ENCODE measurements around the gene SNTA1. TPM values are rescaled to one million over a fixed set of nuclear protein-coding genes. Genes with fewer than 3 reads are reported as not detected.

SNTA1 gene
- total RNA-seq, 1 experiment from 2014 or later: 14.6 TPM

GRCh38 chr20:33401184-33401920 is 42.2 kb downstream of the SNTA1 start, which contains the start of gene CDK5RAP1 (continued):
- TF ChIP-seq REST (IDR thresholded peaks at IDR 0.05; ENCODE audit: low read depth): no peak

- POLR2A ChIA-PET: interaction anchor here (0.9 to 1.0 kb wide), 3 partner anchors 14 to 712 kb away, joined by 3 to 5 read pairs (median 5); partner anchors contain the start of gene SNTA1
- TSS peak; percentile 58 for BruUV-seq (replicated peaks)
- CTCF ChIA-PET: interaction anchor here (0.8 to 1.9 kb wide), 3 partner anchors 13 to 253 kb away, joined by 3 to 6 read pairs (median 3); no protein-coding TSS in a partner anchor
- peaks cover 10 to 15% of the 10 kb centered on the region in 2 experiments for H3K4me1 ChIP-seq (ENCODE audit: control insufficient read depth in 1 of 2, insufficient read depth in 2 of 2, low read length in 2 of 2)
- peak overlapping the region; percentile 90 to 99 for H3K4me3 ChIP-seq (replicated peaks in 1 of 2; ENCODE audit: low read depth in 1 of 2, low read length in 2 of 2)
- peak overlapping the region; percentile 54 for H3K27ac ChIP-seq (ENCODE audit: low read depth, low read length)
- H4K20me1 ChIP-seq (ENCODE audit: insufficient read depth): no peaks in the 10 kb centered on the region
- intact Hi-C loops (cut with micrococcal nuclease): loop anchor here (2.0 kb wide), 1 partner anchor 44 kb away; no protein-coding TSS in a partner anchor
- H3K27me3 ChIP-seq (ENCODE audit: insufficient read depth, low read length): no peaks in the 10 kb centered on the region
- peaks cover 56% of the 10 kb centered on the region for H3K79me2 ChIP-seq (ENCODE audit: insufficient read depth, low read length)
- DNase-seq (ENCODE audit: low read depth, low spot score) (no peak), ATAC-seq (peak; percentile 74)
- no peaks in the 10 kb centered on the region for H3K9me3 ChIP-seq (ENCODE audit: control insufficient read depth in 1 of 2, insufficient read depth in 1 of 2, low read depth in 1 of 2, low read length in 2 of 2)
- TF ChIP-seq RAD21 (IDR thresholded peaks at IDR 0.05; ENCODE audit: low read depth) (peak; percentile 50), MAX (IDR thresholded peaks at IDR 0.05) (no peak), CTCF (IDR thresholded peaks at IDR 0.05 in 2 of 3, conservative IDR thresholded peaks at IDR 0.05 in 1 of 3; ENCODE audit: borderline replicate concordance in 1 of 3, insufficient read depth in 1 of 3, low read depth in 2 of 3, low read length in 2 of 3) (peak; percentile 23 to 28 (median 24); a peak in 3 of 6 replicates), SP1 (IDR thresholded peaks at IDR 0.05; ENCODE audit: low read depth) (no peak)
- H2AFZ ChIP-seq (ENCODE audit: low read depth, low read length, poor library complexity, severe bottlenecking): peak overlapping the region; percentile 92
- no peaks in the 10 kb centered on the region for H3K9me2 ChIP-seq (ENCODE audit: insufficient read depth)
- no peaks in the 10 kb centered on the region; a peak in 2 of 4 replicates for H3K36me3 ChIP-seq (ENCODE audit: control insufficient read depth in 1 of 2, insufficient read depth in 2 of 2, low read length in 2 of 2)
- H3K9ac ChIP-seq (ENCODE audit: low read length): peak overlapping the region; percentile 79
- peak overlapping the region; percentile 85 for H3K4me2 ChIP-seq (ENCODE audit: low read length)
- RAD21 ChIA-PET (ENCODE audit: low non-redundant PET in 1 of 2, low total read pairs in 2 of 2, uncharacterized antibody in 2 of 2, unreplicated experiment in 2 of 2): interaction anchor here in 1 of 2 experiments (1.4 kb wide), 1 partner anchor 44 kb away, joined by 3 read pairs; no protein-coding TSS in a partner anchor
These were observed 42.8 kb downstream of the SNTA1 start for GRCh38 chr20:33400812-33401183.

All from HCT116 (cell line).